Hepatocyte (in vitro differentiated cells): ENCODE results near the gene IFT88. TPM values are rescaled to one million over a fixed set of nuclear protein-coding genes. Genes with fewer than 3 reads are reported as not detected.

Source experiments
- DNase-seq: peaks from one replicate; pipeline ENCODE4 v3.0.0-alpha.2; 2016; ENCODE audit warnings: low spot score
- H2AFZ ChIP-seq: fragments of 200-600 bp; sonication (generic); 2 replicates; pipeline ENCODE4 v1.6.0; 2016; ENCODE audit warnings: antibody characterized with exemption, mild to moderate bottlenecking
- H3K27ac ChIP-seq: fragments of 200-600 bp; sonication (generic); 2 replicates; pipeline ENCODE4 v1.5.1; 2016; ENCODE audit warnings: mild to moderate bottlenecking
- H3K27me3 ChIP-seq: fragments of 200-600 bp; sonication (generic); 2 replicates; pipeline ENCODE4 v1.6.1; 2016
- H3K36me3 ChIP-seq: fragments of 200-600 bp; sonication (generic); replicated peaks from 2 replicates; pipeline ENCODE4 v1.5.1; 2016; ENCODE audit warnings: low read depth; ENCODE audit not compliant: insufficient read depth
- H3K4me1 ChIP-seq: fragments of 200-600 bp; sonication (generic); 2 replicates; pipeline ENCODE4 v1.5.1; 2016; ENCODE audit warnings: mild to moderate bottlenecking, moderate library complexity; ENCODE audit not compliant: insufficient read depth
- H3K4me2 ChIP-seq: fragments of 200-600 bp; sonication (generic); 2 replicates; pipeline ENCODE4 v1.6.0; 2016
- H3K4me3 ChIP-seq: fragments of 200-600 bp; sonication (generic); 2 replicates; pipeline ENCODE4 v1.5.1; 2016; ENCODE audit warnings: mild to moderate bottlenecking
- H3K79me2 ChIP-seq: fragments of 200-600 bp; sonication (generic); 2 replicates; pipeline ENCODE4 v1.6.0; 2017; ENCODE audit warnings: mild to moderate bottlenecking
- H3K9me2 ChIP-seq: fragments of 200-600 bp; sonication (generic); replicated peaks from 2 replicates; pipeline ENCODE4 v1.6.0; 2017; ENCODE audit warnings: mild to moderate bottlenecking; ENCODE audit not compliant: insufficient read depth
- H3K9me3 ChIP-seq: fragments of 200-600 bp; sonication (generic); 2 replicates; pipeline ENCODE4 v1.5.1; 2016; ENCODE audit warnings: low read depth, mild to moderate bottlenecking
- H4K20me1 ChIP-seq: fragments of 200-600 bp; sonication (generic); 2 replicates; pipeline ENCODE4 v1.6.0; 2016; ENCODE audit warnings: mild to moderate bottlenecking; ENCODE audit not compliant: insufficient read depth, poor library complexity, severe bottlenecking
- EZH2 ChIP-seq: fragments of 200-600 bp; sonication (generic); IDR thresholded peaks from 2 replicates; pipeline ENCODE4 v1.6.1; 2016; ENCODE audit warnings: antibody characterized with exemption, mild to moderate bottlenecking, borderline replicate concordance
- EZH2phosphoT487 ChIP-seq: fragments of 200-600 bp; sonication (generic); IDR thresholded peaks from one replicate; pipeline ENCODE4 v1.6.1; 2018; ENCODE audit warnings: antibody characterized with exemption, mild to moderate bottlenecking, low read depth, moderate library complexity; ENCODE audit not compliant: unreplicated experiment, severe bottlenecking
- WGBS: methylation state at CpG from one replicate; pipeline ENCODE4 v1.1.6; 2016; ENCODE audit warnings: low lambda C conversion rate; ENCODE audit errors: missing lambda C conversion rate; 5-methylcytosine and 5-hydroxymethylcytosine counted together
- polyA plus RNA-seq: library from polyadenylated mRNA; unstranded; fragments of >200 nt; fragmentation: Nextera tagmentation; extraction: Ambion mirVana; gene quantifications from 2 replicates; pipeline ENCODE4 v1.2.1, GENCODE V29; 2016
- total RNA-seq: library from RNA; depleted of rRNA; stranded (reverse); fragments of >200 nt; gene quantifications from 2 replicates; pipeline ENCODE4 v1.2.3, GENCODE V29; 2014
- TF ChIP-seq, protein P1 (sequence below): fragments of 200-600 bp; sonication (generic); IDR thresholded peaks from 2 replicates; pipeline ENCODE4 v1.5.1; 2016; ENCODE audit warnings: antibody characterized with exemption, mild to moderate bottlenecking; ENCODE audit not compliant: poor library complexity

Gene IFT88
- total and polyA plus RNA-seq, 2 experiments from 2014 or later = 9.2 to 19.2 TPM

DNA sequence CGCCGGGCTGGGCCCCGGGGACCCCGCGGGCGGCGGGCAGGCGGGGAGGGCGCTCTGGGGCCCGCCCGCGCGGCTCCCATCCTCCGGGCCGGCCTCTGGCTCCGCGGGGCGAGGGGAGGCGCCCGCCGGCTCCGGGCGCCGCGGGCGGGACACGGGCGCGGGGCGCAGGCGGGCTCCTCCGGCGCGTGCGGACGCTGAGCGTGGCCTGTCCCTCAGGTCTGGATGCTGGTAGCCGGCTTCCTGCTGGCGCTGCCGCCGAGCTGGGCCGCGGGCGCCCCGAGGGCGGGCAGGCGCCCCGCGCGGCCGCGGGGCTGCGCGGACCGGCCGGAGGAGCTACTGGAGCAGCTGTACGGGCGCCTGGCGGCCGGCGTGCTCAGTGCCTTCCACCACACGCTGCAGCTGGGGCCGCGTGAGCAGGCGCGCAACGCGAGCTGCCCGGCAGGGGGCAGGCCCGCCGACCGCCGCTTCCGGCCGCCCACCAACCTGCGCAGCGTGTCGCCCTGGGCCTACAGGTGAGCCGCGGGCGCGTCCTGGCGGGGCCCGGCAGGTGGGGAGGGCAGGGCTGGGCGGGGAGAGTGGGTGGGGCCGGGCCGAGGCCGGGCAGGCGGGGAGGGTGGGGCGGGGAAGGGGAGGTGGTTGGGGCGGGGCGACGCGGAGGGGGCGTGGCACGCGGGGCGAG is 137.0 kb downstream of the IFT88 start:
- Histone ChIP-seq H3K36me3 (no peaks in the 10 kb centered on the region), H3K4me1 (peaks cover 13% of the 10 kb centered on the region), H4K20me1 (no peaks in the 10 kb centered on the region), H3K9me3 (no peaks in the 10 kb centered on the region), H3K79me2 (no peaks in the 10 kb centered on the region), H2AFZ (no peak overlapping the region), H3K4me2 (peak overlapping the region; percentile 73), H3K27ac (no peak overlapping the region), H3K27me3 (no peaks in the 10 kb centered on the region), H3K9me2 (no peaks in the 10 kb centered on the region), H3K4me3 (no peak overlapping the region)
- DNase-seq = peak; percentile 94
- 2% methylated on average over 9 of the region's 98 CpGs for WGBS
- TF ChIP-seq, protein P1, sequence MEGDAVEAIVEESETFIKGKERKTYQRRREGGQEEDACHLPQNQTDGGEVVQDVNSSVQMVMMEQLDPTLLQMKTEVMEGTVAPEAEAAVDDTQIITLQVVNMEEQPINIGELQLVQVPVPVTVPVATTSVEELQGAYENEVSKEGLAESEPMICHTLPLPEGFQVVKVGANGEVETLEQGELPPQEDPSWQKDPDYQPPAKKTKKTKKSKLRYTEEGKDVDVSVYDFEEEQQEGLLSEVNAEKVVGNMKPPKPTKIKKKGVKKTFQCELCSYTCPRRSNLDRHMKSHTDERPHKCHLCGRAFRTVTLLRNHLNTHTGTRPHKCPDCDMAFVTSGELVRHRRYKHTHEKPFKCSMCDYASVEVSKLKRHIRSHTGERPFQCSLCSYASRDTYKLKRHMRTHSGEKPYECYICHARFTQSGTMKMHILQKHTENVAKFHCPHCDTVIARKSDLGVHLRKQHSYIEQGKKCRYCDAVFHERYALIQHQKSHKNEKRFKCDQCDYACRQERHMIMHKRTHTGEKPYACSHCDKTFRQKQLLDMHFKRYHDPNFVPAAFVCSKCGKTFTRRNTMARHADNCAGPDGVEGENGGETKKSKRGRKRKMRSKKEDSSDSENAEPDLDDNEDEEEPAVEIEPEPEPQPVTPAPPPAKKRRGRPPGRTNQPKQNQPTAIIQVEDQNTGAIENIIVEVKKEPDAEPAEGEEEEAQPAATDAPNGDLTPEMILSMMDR = peak; percentile 55
- TF ChIP-seq EZH2phosphoT487 (no peak), EZH2 (no peak)

DNA sequence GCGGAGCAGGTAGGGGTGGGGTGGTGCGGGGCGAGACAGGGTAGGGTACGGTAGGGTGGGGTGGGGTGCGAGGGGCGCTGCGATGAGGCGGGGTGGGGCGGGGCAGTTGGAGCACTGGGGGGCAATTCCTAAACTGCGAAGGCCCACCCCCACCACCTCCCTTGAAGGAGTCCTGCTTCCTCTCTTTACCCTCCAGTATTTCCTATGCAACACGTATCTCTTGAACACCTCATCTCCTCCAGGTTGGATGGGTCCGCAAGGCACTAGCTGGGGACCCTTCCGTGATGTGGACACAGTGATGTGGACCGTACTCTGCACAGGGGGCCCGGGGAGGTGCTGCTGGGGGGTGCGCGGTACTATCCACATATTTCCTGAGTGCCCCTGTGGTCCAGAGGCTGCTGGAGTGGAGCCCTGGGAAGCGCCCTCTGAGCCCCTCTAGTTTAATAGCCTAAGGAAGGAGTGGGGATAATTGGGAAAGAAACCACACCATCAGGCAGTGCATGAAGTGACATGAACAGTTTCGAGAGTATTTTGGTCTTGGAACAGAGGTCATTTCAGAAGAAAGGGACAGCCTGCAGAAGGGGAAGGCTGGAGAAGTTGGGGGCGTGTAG is 137.6 kb downstream of the IFT88 start:
- no peak overlapping the region for H3K27ac ChIP-seq
- H3K4me3 ChIP-seq = no peak overlapping the region
- no peaks in the 10 kb centered on the region for H3K79me2 ChIP-seq
- WGBS = 48% methylated on average over 10 of the region's 20 CpGs
- TF ChIP-seq, protein P1 = no peak
- TF ChIP-seq EZH2phosphoT487 (no peak), EZH2 (no peak)
- no peaks in the 10 kb centered on the region for H3K27me3 ChIP-seq
- H4K20me1 ChIP-seq = no peaks in the 10 kb centered on the region
- no peaks in the 10 kb centered on the region for H3K9me2 ChIP-seq
- no peak for DNase-seq
- H3K4me2 ChIP-seq = peak overlapping the region; percentile 73
- H3K4me1 ChIP-seq = peaks cover 13% of the 10 kb centered on the region
- no peaks in the 10 kb centered on the region for H3K36me3 ChIP-seq
- no peak overlapping the region for H2AFZ ChIP-seq
- no peaks in the 10 kb centered on the region for H3K9me3 ChIP-seq

DNA sequence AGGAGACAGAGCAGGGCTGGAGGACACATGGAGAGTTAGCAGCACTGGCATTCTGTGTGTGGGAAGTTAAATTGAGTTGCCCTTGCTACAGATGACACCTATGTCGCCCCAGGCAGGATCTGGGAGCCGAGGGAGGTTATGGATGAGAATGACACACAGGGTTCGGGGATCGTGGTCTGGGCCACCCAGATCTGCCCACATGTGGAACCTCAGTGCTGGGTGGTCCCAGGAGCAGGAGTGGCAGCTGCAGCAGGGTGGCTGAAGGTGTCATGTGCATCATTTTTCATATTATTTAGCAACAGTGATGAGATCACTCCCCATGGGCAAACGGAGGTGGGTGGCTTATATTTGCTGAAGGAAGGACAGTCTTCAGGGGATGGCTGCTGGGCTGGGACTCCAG is 139.7 kb downstream of the IFT88 start:
- H3K27me3 ChIP-seq = no peaks in the 10 kb centered on the region
- H2AFZ ChIP-seq = no peak overlapping the region
- H3K4me1 ChIP-seq = peaks cover 10% of the 10 kb centered on the region
- TF ChIP-seq EZH2 = no peak
- TF ChIP-seq, protein P1 = no peak
- TF ChIP-seq EZH2phosphoT487 = no peak
- H3K27ac ChIP-seq = no peak overlapping the region
- no peaks in the 10 kb centered on the region for H4K20me1 ChIP-seq
- H3K4me3 ChIP-seq = no peak overlapping the region
- H3K36me3 ChIP-seq = no peaks in the 10 kb centered on the region
- no peaks in the 10 kb centered on the region for H3K9me2 ChIP-seq
- no peak overlapping the region for H3K4me2 ChIP-seq
- H3K79me2 ChIP-seq = no peaks in the 10 kb centered on the region
- no peaks in the 10 kb centered on the region for H3K9me3 ChIP-seq
- 90% methylated on average over 5 of the region's 5 CpGs for WGBS
- no peak for DNase-seq
